Liver (tissue), 9 donors: ENCODE data around the gene CEP120. TPM values are rescaled to one million over a fixed set of nuclear protein-coding genes. Genes with fewer than 3 reads are reported as not detected.
A peak's percentile ranks its signal among the peaks of the same experiment; 100 is the strongest.

Source experiments
- DNase-seq: peaks from one replicate; pipeline ENCODE4 v3.0.0-alpha.2; 2017; ENCODE audit warnings: low spot score
- H3K27ac ChIP-seq, 2 donors: one replicate each; pipeline ENCODE4 v1.7.0; 2013; ENCODE audit warnings: inconsistent platforms in 2 of 2, low read length in 2 of 2, control low read depth in 1 of 2, low read depth in 1 of 2, mild to moderate bottlenecking in 1 of 2
- H3K27me3 ChIP-seq, 4 donors: one replicate each; pipeline versions ENCODE4 v1.6.1 to v1.7.0; 2013; ENCODE audit warnings: low read length in 3 of 4, inconsistent platforms in 1 of 4, mild to moderate bottlenecking in 1 of 4, moderate library complexity in 1 of 4; ENCODE audit not compliant: control insufficient read depth in 4 of 4, insufficient read depth in 4 of 4
- H3K36me3 ChIP-seq, 4 donors: one replicate each; pipeline versions ENCODE4 v1.6.1 to v1.7.0; 2013; ENCODE audit warnings: low read length in 3 of 4, mild to moderate bottlenecking in 3 of 4, low read depth in 1 of 4, moderate library complexity in 1 of 4; ENCODE audit not compliant: control insufficient read depth in 4 of 4, insufficient read depth in 3 of 4
- H3K4me1 ChIP-seq, 4 donors: one replicate each; pipeline versions ENCODE4 v1.6.1 to v1.7.0; 2013; ENCODE audit warnings: low read length in 3 of 4, mild to moderate bottlenecking in 3 of 4, moderate library complexity in 1 of 4; ENCODE audit not compliant: control insufficient read depth in 4 of 4, insufficient read depth in 4 of 4
- H3K4me3 ChIP-seq, 3 donors: one replicate each; pipeline versions ENCODE4 v1.6.1 to v1.7.0; 2013; ENCODE audit warnings: low read length in 3 of 3, control low read depth in 1 of 3, low read depth in 1 of 3, mild to moderate bottlenecking in 1 of 3
- H3K9ac ChIP-seq, 2 donors: one replicate each; pipeline ENCODE4 v1.7.0; 2013; ENCODE audit warnings: low read length in 2 of 2, mild to moderate bottlenecking in 2 of 2, moderate library complexity in 2 of 2, control low read depth in 1 of 2, low read depth in 1 of 2
- H3K9me3 ChIP-seq, 4 donors: one replicate each; pipeline versions ENCODE4 v1.6.1 to v1.7.0; 2013; ENCODE audit warnings: low read length in 3 of 4; ENCODE audit not compliant: control insufficient read depth in 4 of 4
- ATF3 ChIP-seq: IDR thresholded peaks from 2 replicates; pipeline ENCODE4 v1.6.1; 2016; ENCODE audit warnings: antibody characterized with exemption
- EGR1 ChIP-seq, 2 donors: IDR thresholded peaks; 2 replicates each; pipeline ENCODE4 v1.6.1; 2016 to 2018; ENCODE audit warnings: antibody characterized with exemption in 2 of 2, low read depth in 2 of 2
- FOXA1 ChIP-seq: IDR thresholded peaks from 2 replicates; pipeline ENCODE4 v1.6.1; 2016; ENCODE audit warnings: antibody characterized with exemption
- FOXA2 ChIP-seq: IDR thresholded peaks from 2 replicates; pipeline ENCODE4 v1.6.1; 2016; ENCODE audit warnings: antibody characterized with exemption
- HNF4A ChIP-seq, 2 donors: conservative IDR thresholded peaks; 2 replicates each; pipeline ENCODE4 v1.6.1; 2016; ENCODE audit warnings: antibody characterized with exemption in 2 of 2, mild to moderate bottlenecking in 2 of 2
- HNF4G ChIP-seq: IDR thresholded peaks from 2 replicates; pipeline ENCODE4 v1.6.1; 2016; ENCODE audit warnings: antibody characterized with exemption
- JUND ChIP-seq, 2 donors: IDR thresholded peaks; 2 replicates each; pipeline ENCODE4 v1.6.1; 2016; ENCODE audit warnings: antibody characterized with exemption in 2 of 2
- MAX ChIP-seq: IDR thresholded peaks from 2 replicates; pipeline ENCODE4 v1.6.1; 2016; ENCODE audit warnings: antibody characterized with exemption
- NR2F2 ChIP-seq: IDR thresholded peaks from 2 replicates; pipeline ENCODE4 v1.6.1; 2016; ENCODE audit warnings: antibody characterized with exemption
- RAD21 ChIP-seq, 2 donors: IDR thresholded peaks; 2 replicates each; pipeline ENCODE4 v1.6.1; 2016; ENCODE audit warnings: antibody characterized with exemption in 2 of 2, mild to moderate bottlenecking in 2 of 2
- REST ChIP-seq: IDR thresholded peaks from 2 replicates; pipeline ENCODE4 v1.6.1; 2016; ENCODE audit warnings: antibody characterized with exemption, mild to moderate bottlenecking
- RXRA ChIP-seq, 2 donors: IDR thresholded peaks; 2 replicates each; pipeline ENCODE4 v1.6.1; 2017 to 2018; ENCODE audit warnings: antibody characterized with exemption in 2 of 2, mild to moderate bottlenecking in 1 of 2
- SP1 ChIP-seq: IDR thresholded peaks from 2 replicates; pipeline ENCODE4 v1.6.1; 2018; ENCODE audit warnings: antibody characterized with exemption, mild to moderate bottlenecking
- TAF1 ChIP-seq: conservative IDR thresholded peaks from 2 replicates; pipeline ENCODE4 v1.6.1; 2016; ENCODE audit warnings: antibody characterized with exemption, mild to moderate bottlenecking
- YY1 ChIP-seq: IDR thresholded peaks from 2 replicates; pipeline ENCODE4 v1.6.1; 2016; ENCODE audit warnings: antibody characterized with exemption, mild to moderate bottlenecking
- WGBS: extraction: QIAGEN DNeasy Blood & Tissue Kit; methylation state at CpG from one replicate; pipeline ENCODE4 v1.1.7; 2013; 5-methylcytosine and 5-hydroxymethylcytosine counted together
- polyA plus RNA-seq, 2 donors: library from polyadenylated mRNA; stranded (reverse) in 1 of 2; unstranded in 1 of 2; fragments of 200-250 nt in 1 of 2; fragments of >200 nt in 1 of 2; fragmentation: Nextera tagmentation in 1 of 2; extraction: Ambion mirVana in 1 of 2; gene quantifications; one replicate each; pipeline versions ENCODE4 v1.2.1 to v1.2.3, GENCODE V29; 2013 to 2015
- total RNA-seq, 2 donors: library from RNA; depleted of rRNA; stranded (reverse); fragments of >200 nt; gene quantifications; one replicate each; pipeline ENCODE4 v1.2.3, GENCODE V29; 2014
- TF ChIP-seq, protein P1 (sequence below): fragments of 150-350 bp; IDR thresholded peaks from 2 replicates; pipeline ENCODE4 v1.5.1; 2017; ENCODE audit warnings: improper control_type of control experiment, low read depth, low read length; ENCODE audit not compliant: missing input control
- donor health status: healthy.
- donor health status: healthy.
- donor health status: healthy.
- donor health status: healthy.
- donor health status: healthy.

The CEP120 gene
- total and polyA plus RNA-seq, 4 donors, result 2.1 to 11.0 (median 6.7) TPM

DNA sequence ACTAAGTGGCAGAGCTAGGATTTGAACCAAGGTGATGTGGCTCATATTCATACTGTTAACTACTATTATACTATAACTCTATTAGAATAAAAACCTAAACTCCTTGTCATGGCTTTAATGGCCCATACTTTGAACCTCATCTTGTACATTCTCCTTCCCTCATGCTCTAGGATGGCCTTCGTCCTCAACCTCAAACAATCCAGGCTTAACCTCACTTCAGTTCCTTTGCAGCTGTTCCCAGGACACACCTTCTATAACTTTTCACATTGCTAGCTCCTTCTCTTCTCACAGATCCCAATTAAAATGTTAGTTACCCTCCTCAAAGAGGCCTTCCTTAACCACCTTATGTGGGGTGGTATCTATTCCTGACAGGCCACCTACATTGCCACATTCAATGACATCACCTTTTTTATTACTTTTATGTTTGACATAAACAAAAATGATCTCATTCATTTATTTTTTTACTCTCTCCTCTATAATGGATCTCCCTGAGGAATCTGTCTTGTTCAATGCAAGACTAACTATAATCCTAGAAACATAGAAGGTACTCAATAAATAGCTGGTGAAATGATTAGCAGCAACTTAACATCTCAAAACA, 53.7 kb downstream of the CEP120 start:
- DNase-seq, result no peak
- H3K27me3 ChIP-seq, result no peaks in the 10 kb centered on the region

GRCh38 chr5:123367739-123368138, 55.5 kb downstream of the CEP120 start:
- Histone ChIP-seq H3K9ac (no peak overlapping the region), H3K4me3 (no peak overlapping the region), H3K27me3 (no peaks in the 10 kb centered on the region), H3K9me3 (no peaks in the 10 kb centered on the region), H3K36me3 (peaks cover 0 to 10% (median 7%) of the 10 kb centered on the region in 4 donors), H3K27ac (no peak overlapping the region), H3K4me1 (no peaks in the 10 kb centered on the region)
- DNase-seq, result no peak
- TF ChIP-seq RAD21 (IDR thresholded peaks at IDR 0.05) (peak; percentile 62 to 64), NR2F2 (no peak)
- TF ChIP-seq, protein P1, sequence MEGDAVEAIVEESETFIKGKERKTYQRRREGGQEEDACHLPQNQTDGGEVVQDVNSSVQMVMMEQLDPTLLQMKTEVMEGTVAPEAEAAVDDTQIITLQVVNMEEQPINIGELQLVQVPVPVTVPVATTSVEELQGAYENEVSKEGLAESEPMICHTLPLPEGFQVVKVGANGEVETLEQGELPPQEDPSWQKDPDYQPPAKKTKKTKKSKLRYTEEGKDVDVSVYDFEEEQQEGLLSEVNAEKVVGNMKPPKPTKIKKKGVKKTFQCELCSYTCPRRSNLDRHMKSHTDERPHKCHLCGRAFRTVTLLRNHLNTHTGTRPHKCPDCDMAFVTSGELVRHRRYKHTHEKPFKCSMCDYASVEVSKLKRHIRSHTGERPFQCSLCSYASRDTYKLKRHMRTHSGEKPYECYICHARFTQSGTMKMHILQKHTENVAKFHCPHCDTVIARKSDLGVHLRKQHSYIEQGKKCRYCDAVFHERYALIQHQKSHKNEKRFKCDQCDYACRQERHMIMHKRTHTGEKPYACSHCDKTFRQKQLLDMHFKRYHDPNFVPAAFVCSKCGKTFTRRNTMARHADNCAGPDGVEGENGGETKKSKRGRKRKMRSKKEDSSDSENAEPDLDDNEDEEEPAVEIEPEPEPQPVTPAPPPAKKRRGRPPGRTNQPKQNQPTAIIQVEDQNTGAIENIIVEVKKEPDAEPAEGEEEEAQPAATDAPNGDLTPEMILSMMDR, result peak; percentile 18
- 91% methylated on average over 1 of the region's 1 CpG for WGBS

More for the DNA sequence above, 53.7 kb downstream of the CEP120 start:
- WGBS, result 95% methylated on average over 1 of the region's 1 CpG
- Histone ChIP-seq H3K9me3 (no peaks in the 10 kb centered on the region), H3K9ac (no peak overlapping the region), H3K4me1 (no peaks in the 10 kb centered on the region), H3K4me3 (no peak overlapping the region), H3K36me3 (peaks cover 0 to 14% (median 7%) of the 10 kb centered on the region in 4 donors), H3K27ac (no peak overlapping the region)
- no peak for TF ChIP-seq TAF1
- no peak for TF ChIP-seq FOXA1
- TF ChIP-seq JUND (IDR thresholded peaks at IDR 0.05), result no peak
- no peak for TF ChIP-seq FOXA2

- Histone ChIP-seq H3K36me3 (peaks cover 0 to 11% (median 0%) of the 10 kb centered on the region in 4 donors), H3K4me1 (peaks cover 0 to 6% (median 4%) of the 10 kb centered on the region in 4 donors), H3K4me3 (no peak overlapping the region), H3K9me3 (no peaks in the 10 kb centered on the region), H3K27me3 (no peaks in the 10 kb centered on the region), H3K9ac (no peak overlapping the region), H3K27ac (no peak overlapping the region)
- no peak for DNase-seq
- TF ChIP-seq, protein P1, result no peak
- no peak for TF ChIP-seq RXRA (IDR thresholded peaks at IDR 0.05)
- TF ChIP-seq HNF4G, result no peak
- no peak for TF ChIP-seq EGR1 (IDR thresholded peaks at IDR 0.05; ENCODE audit: low read depth in 2 of 2)
- no peak for TF ChIP-seq MAX
- no peak for TF ChIP-seq RAD21 (IDR thresholded peaks at IDR 0.05)
- TF ChIP-seq YY1, result no peak
- no peak for TF ChIP-seq SP1
- no peak for TF ChIP-seq ATF3
- no peak for TF ChIP-seq HNF4A (conservative IDR thresholded peaks at IDR 0.05)
- no peak for TF ChIP-seq NR2F2
- TF ChIP-seq FOXA2, result no peak
- TF ChIP-seq TAF1, result no peak
- no peak for TF ChIP-seq REST
- 87% methylated on average over 1 of the region's 1 CpG for WGBS
Measured at GRCh38 chr5:123365156-123365555, 58.0 kb downstream of the CEP120 start.
